Measurements from ENCODE around the gene IPPK. TPM values are rescaled to one million over a fixed set of nuclear protein-coding genes. Genes with fewer than 3 reads are reported as not detected.

Gene IPPK
- total RNA-seq, 4 donors from 2014 or later: 6.3 to 15.7 (median 10.1) TPM

- peak in 2 of 3 donors; percentile 2 to 10 for DNase-seq
- Histone ChIP-seq H3K27me3 (no peaks in the 10 kb centered on the region), H3K4me3 (no peak overlapping the region), H3K4me1 (no peaks in the 10 kb centered on the region), H3K36me3 (peaks cover 0 to 86% (median 0%) of the 10 kb centered on the region in 3 donors), H3K9me3 (no peaks in the 10 kb centered on the region), H3K27ac (no peak overlapping the region)
- no peak for TF ChIP-seq POLR2A (IDR thresholded peaks at IDR 0.05)
- TF ChIP-seq, protein P1, sequence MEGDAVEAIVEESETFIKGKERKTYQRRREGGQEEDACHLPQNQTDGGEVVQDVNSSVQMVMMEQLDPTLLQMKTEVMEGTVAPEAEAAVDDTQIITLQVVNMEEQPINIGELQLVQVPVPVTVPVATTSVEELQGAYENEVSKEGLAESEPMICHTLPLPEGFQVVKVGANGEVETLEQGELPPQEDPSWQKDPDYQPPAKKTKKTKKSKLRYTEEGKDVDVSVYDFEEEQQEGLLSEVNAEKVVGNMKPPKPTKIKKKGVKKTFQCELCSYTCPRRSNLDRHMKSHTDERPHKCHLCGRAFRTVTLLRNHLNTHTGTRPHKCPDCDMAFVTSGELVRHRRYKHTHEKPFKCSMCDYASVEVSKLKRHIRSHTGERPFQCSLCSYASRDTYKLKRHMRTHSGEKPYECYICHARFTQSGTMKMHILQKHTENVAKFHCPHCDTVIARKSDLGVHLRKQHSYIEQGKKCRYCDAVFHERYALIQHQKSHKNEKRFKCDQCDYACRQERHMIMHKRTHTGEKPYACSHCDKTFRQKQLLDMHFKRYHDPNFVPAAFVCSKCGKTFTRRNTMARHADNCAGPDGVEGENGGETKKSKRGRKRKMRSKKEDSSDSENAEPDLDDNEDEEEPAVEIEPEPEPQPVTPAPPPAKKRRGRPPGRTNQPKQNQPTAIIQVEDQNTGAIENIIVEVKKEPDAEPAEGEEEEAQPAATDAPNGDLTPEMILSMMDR (IDR thresholded peaks at IDR 0.05): no peak
Observed at GRCh38 chr9:92645041-92645440, 24.9 kb downstream of the IPPK start.

DNA sequence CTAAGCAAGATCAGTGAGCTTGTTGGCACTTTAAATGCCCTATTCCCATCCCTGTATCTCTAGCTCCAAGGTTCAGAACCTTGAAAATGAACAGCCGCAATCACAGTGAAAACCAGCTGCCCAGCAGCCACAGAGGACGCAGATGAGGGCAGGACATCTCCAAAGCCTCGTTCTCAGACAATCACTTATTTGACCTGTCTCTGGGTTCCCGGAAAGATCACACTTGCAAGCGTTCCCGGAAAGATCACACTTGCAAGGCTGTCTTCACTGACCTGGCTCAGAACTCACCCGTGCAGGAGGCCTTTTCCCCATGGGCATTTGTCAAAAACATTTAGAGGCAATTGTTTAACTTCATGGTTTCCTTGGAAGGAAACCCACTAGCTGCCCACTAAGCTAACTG lies 25.7 kb downstream of the IPPK start:
- DNase-seq: peak in 2 of 3 donors; percentile 3 to 15
- peaks cover 0 to 90% (median 0%) of the 10 kb centered on the region in 3 donors for H3K36me3 ChIP-seq
- H3K27me3 ChIP-seq: no peaks in the 10 kb centered on the region
- H3K4me1 ChIP-seq: no peaks in the 10 kb centered on the region
- H3K27ac ChIP-seq: no peak overlapping the region
- H3K4me3 ChIP-seq: no peak overlapping the region
- TF ChIP-seq, protein P1 (IDR thresholded peaks at IDR 0.05): no peak
- no peak for TF ChIP-seq POLR2A (IDR thresholded peaks at IDR 0.05)
- no peaks in the 10 kb centered on the region for H3K9me3 ChIP-seq

- Histone ChIP-seq H3K9me3 (no peaks in the 10 kb centered on the region), H3K36me3 (peaks cover 0 to 90% (median 0%) of the 10 kb centered on the region in 3 donors), H3K27me3 (no peaks in the 10 kb centered on the region), H3K27ac (no peak overlapping the region), H3K4me3 (no peak overlapping the region), H3K4me1 (no peaks in the 10 kb centered on the region)
- peak in 1 of 3 donors; percentile 24 for DNase-seq
- no peak for TF ChIP-seq POLR2A (IDR thresholded peaks at IDR 0.05)
- TF ChIP-seq, protein P1 (IDR thresholded peaks at IDR 0.05): no peak
Observed at GRCh38 chr9:92642564-92642963, 27.4 kb downstream of the IPPK start.

DNA sequence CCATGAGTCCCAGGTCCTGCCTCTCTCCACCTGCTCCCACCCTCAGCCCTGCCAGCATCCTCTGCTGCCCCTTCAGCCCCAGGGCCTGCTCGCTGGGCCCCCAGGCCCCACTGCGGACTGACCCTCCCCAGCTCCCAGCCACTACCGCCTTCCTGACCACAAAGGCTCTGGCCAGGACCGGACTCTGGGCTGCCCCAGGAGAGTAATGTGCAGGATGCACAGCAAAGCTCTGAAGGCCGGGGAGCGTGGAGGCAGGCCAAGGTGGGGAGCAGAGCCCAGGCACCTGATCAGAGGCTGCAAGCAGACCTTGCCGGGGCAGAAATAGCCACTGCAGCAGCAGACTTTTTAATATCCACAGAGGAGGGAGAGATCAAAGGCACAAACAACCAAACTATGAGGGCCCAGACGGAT lies 27.9 kb downstream of the IPPK start:
- Histone ChIP-seq H3K36me3 (peaks cover 0 to 90% (median 0%) of the 10 kb centered on the region in 3 donors), H3K4me3 (no peak overlapping the region), H3K9me3 (no peaks in the 10 kb centered on the region), H3K4me1 (no peaks in the 10 kb centered on the region), H3K27me3 (no peaks in the 10 kb centered on the region), H3K27ac (no peak overlapping the region)
- DNase-seq: peak in 1 of 3 donors; percentile 33
- TF ChIP-seq POLR2A (IDR thresholded peaks at IDR 0.05): no peak
- TF ChIP-seq, protein P1 (IDR thresholded peaks at IDR 0.05): no peak

- Histone ChIP-seq H3K36me3 (peaks cover 0 to 85% (median 0%) of the 10 kb centered on the region in 3 donors), H3K9me3 (no peaks in the 10 kb centered on the region), H3K4me1 (no peaks in the 10 kb centered on the region), H3K4me3 (no peak overlapping the region), H3K27me3 (no peaks in the 10 kb centered on the region), H3K27ac (no peak overlapping the region)
- TF ChIP-seq POLR2A (IDR thresholded peaks at IDR 0.05): no peak
- TF ChIP-seq, protein P1 (IDR thresholded peaks at IDR 0.05): no peak
- DNase-seq: peak in 2 of 3 donors; percentile 6 to 21
Observed at GRCh38 chr9:92641092-92641809, 28.7 kb downstream of the IPPK start.

All from Peyer's patch (tissue), 4 donors.